GM08714 (cell line): ENCODE measurements around the gene FRMPD1.

ENCODE experiments used
- H3K4me3 ChIP-seq: fragments of 200-500 bp; sonication (Bioruptor generic); 2 replicates; pipeline ENCODE4 v1.5.1; 2014; ENCODE audit warnings: mild to moderate bottlenecking, low read length, inconsistent platforms
- ZNF274 ChIP-seq: IDR thresholded peaks from 2 replicates; pipeline ENCODE4 v1.6.1; 2012; ENCODE audit warnings: mild to moderate bottlenecking, low read depth, low read length

FRMPD1 gene

GRCh38 chr9:37692622-37693221, 42.0 kb downstream of the FRMPD1 start:
- no peak overlapping the region for H3K4me3 ChIP-seq
- TF ChIP-seq ZNF274, result no peak

GRCh38 chr9:37693260-37693659, 42.5 kb downstream of the FRMPD1 start:
- no peak overlapping the region for H3K4me3 ChIP-seq

GRCh38 chr9:37694355-37694754, 43.6 kb downstream of the FRMPD1 start:
- H3K4me3 ChIP-seq, result no peak overlapping the region
- TF ChIP-seq ZNF274, result no peak

More at GRCh38 chr9:37693260-37693659, 42.5 kb downstream of the FRMPD1 start:
- TF ChIP-seq ZNF274, result no peak

GRCh38 chr9:37696528-37696927, 45.8 kb downstream of the FRMPD1 start:
- no peak overlapping the region for H3K4me3 ChIP-seq
- TF ChIP-seq ZNF274, result no peak

- TF ChIP-seq ZNF274, result no peak
- no peak overlapping the region for H3K4me3 ChIP-seq
Observed at GRCh38 chr9:37700131-37700530, 49.4 kb downstream of the FRMPD1 start.

- no peak overlapping the region for H3K4me3 ChIP-seq
- TF ChIP-seq ZNF274, result no peak
Observed at GRCh38 chr9:37700900-37701299, 50.1 kb downstream of the FRMPD1 start.

GRCh38 chr9:37705787-37706186, 55.0 kb downstream of the FRMPD1 start:
- TF ChIP-seq ZNF274, result no peak
- H3K4me3 ChIP-seq, result no peak overlapping the region

- TF ChIP-seq ZNF274, result no peak
- H3K4me3 ChIP-seq, result no peak overlapping the region
Observed at GRCh38 chr9:37706290-37706689, 55.5 kb downstream of the FRMPD1 start.

GRCh38 chr9:37707748-37708147, 57.0 kb downstream of the FRMPD1 start:
- TF ChIP-seq ZNF274, result no peak

GRCh38 chr9:37710046-37710445, 59.3 kb downstream of the FRMPD1 start:
- TF ChIP-seq ZNF274, result no peak
- no peak overlapping the region for H3K4me3 ChIP-seq

More at GRCh38 chr9:37707748-37708147, 57.0 kb downstream of the FRMPD1 start:
- H3K4me3 ChIP-seq, result no peak overlapping the region

- no peak for TF ChIP-seq ZNF274
- H3K4me3 ChIP-seq, result no peak overlapping the region
Observed at GRCh38 chr9:37715260-37715659, 64.5 kb downstream of the FRMPD1 start.

GRCh38 chr9:37715991-37716505, 65.3 kb downstream of the FRMPD1 start:
- no peak for TF ChIP-seq ZNF274
- no peak overlapping the region for H3K4me3 ChIP-seq

- no peak overlapping the region for H3K4me3 ChIP-seq
- TF ChIP-seq ZNF274, result no peak
Observed at GRCh38 chr9:37719526-37719925, 68.8 kb downstream of the FRMPD1 start.

- no peak for TF ChIP-seq ZNF274
- no peak overlapping the region for H3K4me3 ChIP-seq
Observed at GRCh38 chr9:37727013-37727412, 76.3 kb downstream of the FRMPD1 start.

- no peak overlapping the region for H3K4me3 ChIP-seq
- no peak for TF ChIP-seq ZNF274
Observed at GRCh38 chr9:37729499-37729898, 78.7 kb downstream of the FRMPD1 start.

GRCh38 chr9:37730256-37730655, 79.5 kb downstream of the FRMPD1 start:
- H3K4me3 ChIP-seq, result no peak overlapping the region
- TF ChIP-seq ZNF274, result no peak
